WTC11 (cell line): ENCODE results near the gene TMTC2.

Experiments
- CTCF ChIP-seq: fragments of 200-600 bp; IDR thresholded peaks from 2 replicates; pipeline ENCODE4 v1.8.0; 2022; ENCODE audit warnings: antibody characterized with exemption
- JUN ChIP-seq: sonication (generic); formaldehyde crosslinking; IDR thresholded peaks from 2 replicates; pipeline ENCODE4 v1.8.0; 2023; ENCODE audit warnings: mild to moderate bottlenecking, missing genetic modification reagents
- MLX ChIP-seq: sonication (generic); formaldehyde crosslinking; IDR thresholded peaks from 2 replicates; pipeline ENCODE4 v1.8.1; 2023; ENCODE audit warnings: mild to moderate bottlenecking, missing genetic modification reagents, moderate library complexity
- ZBTB21 ChIP-seq: sonication (generic); formaldehyde crosslinking; IDR thresholded peaks from 2 replicates; pipeline ENCODE4 v1.8.1; 2023; ENCODE audit warnings: mild to moderate bottlenecking, missing genetic modification reagents, borderline replicate concordance
- ZNF281 ChIP-seq: sonication (generic); formaldehyde crosslinking; IDR thresholded peaks from 2 replicates; pipeline ENCODE4 v1.8.0; 2023; ENCODE audit warnings: mild to moderate bottlenecking, missing genetic modification reagents

- TF ChIP-seq MLX (CRISPR knock-in tag) (no peak), CTCF (no peak), JUN (CRISPR knock-in tag) (no peak), ZBTB21 (CRISPR knock-in tag) (no peak), ZNF281 (CRISPR knock-in tag) (no peak)
These were observed 123.9 kb downstream of the TMTC2 start for GRCh38 chr12:82810568-82810967.
